GM12878 (cell line): ENCODE results near the gene CTIF. TPM values are rescaled to one million over a fixed set of nuclear protein-coding genes. Genes with fewer than 3 reads are reported as not detected.

Experiments used
- ATAC-seq: fragments of 200-7000 bp; cut with Tn5 transposase; 3 replicates; pipeline ENCODE4 v1.9.1; 2020; ENCODE audit warnings: mild to moderate bottlenecking, moderate library complexity
- BruUV-seq: library from RNA; stranded (reverse); fragments of 400-500 nt; replicated peaks from 2 replicates; lab custom pipeline; 2021; lab: Mats Ljungman, UMichigan
- CTCF ChIA-PET: fragments of 300-600 bp; sonication (Branson Sonifier 250); formaldehyde crosslinking; extraction: SDS; loops from one replicate; lab custom pipeline; 2021; ENCODE audit warnings: inconsistent platforms; lab: Yijun Ruan, JAX
- POLR2A ChIA-PET: fragments of 350-600 bp; formaldehyde crosslinking; extraction: SDS; loops from one replicate; lab custom pipeline; 2021; ENCODE audit warnings: inconsistent platforms; lab: Charles Lee
- RAD21 ChIA-PET: fragments of 300-600 bp; sonication (Branson Sonifier 250); formaldehyde crosslinking; loops from one replicate; lab custom pipeline; 2023; ENCODE audit warnings: antibody characterized with exemption; ENCODE audit not compliant: unreplicated experiment; lab: Charles Lee
- SMC1A ChIA-PET: fragments of 300-600 bp; sonication (Branson Sonifier 250); formaldehyde crosslinking; loops from one replicate; lab custom pipeline; 2023; ENCODE audit not compliant: unreplicated experiment, uncharacterized antibody; lab: Charles Lee
- DNase-seq: peaks from one replicate; pipeline ENCODE4 v3.0.0-alpha.2; 2011; ENCODE audit warnings: low read depth, low spot score
- FAIRE-seq: peaks from 3 replicates; lab custom pipeline; 2011; peaks lifted over from hg19 to GRCh38; lab: Jason Lieb, UNC
- H2AFZ ChIP-seq: 2 replicates; pipeline ENCODE4 v1.6.0; 2011; ENCODE audit warnings: low read depth, low read length, control low read depth; ENCODE audit not compliant: control insufficient read depth
- H3K27ac ChIP-seq: 2 replicates; pipeline ENCODE4 v1.5.1; 2011; ENCODE audit warnings: control low read depth; ENCODE audit not compliant: control insufficient read depth, insufficient read depth
- H3K27me3 ChIP-seq, 2 experiments: replicated peaks in 1 of 2; 2 replicates each; pipeline versions ENCODE4 v1.6.0 to v1.6.1; 2011; ENCODE audit warnings: low read length in 1 of 2; ENCODE audit not compliant: control insufficient read depth in 2 of 2, insufficient read depth in 2 of 2
- H3K36me3 ChIP-seq, 2 experiments: 2 replicates each; pipeline ENCODE4 v1.5.1; 2011; ENCODE audit warnings: low read length in 1 of 2; ENCODE audit not compliant: control insufficient read depth in 2 of 2, insufficient read depth in 2 of 2
- H3K4me1 ChIP-seq: 2 replicates; pipeline ENCODE4 v1.6.1; 2011; ENCODE audit warnings: mild to moderate bottlenecking, low read length, moderate library complexity, mixed read lengths; ENCODE audit not compliant: control insufficient read depth, insufficient read depth
- H3K4me2 ChIP-seq: 2 replicates; pipeline ENCODE4 v1.6.0; 2011; ENCODE audit warnings: control low read depth; ENCODE audit not compliant: control insufficient read depth, insufficient read depth
- H3K4me3 ChIP-seq: fragments of 200-600 bp; sonication (generic); 2 replicates; pipeline ENCODE4 v1.5.1; 2016
- H3K79me2 ChIP-seq: 2 replicates; pipeline ENCODE4 v1.6.0; 2011; ENCODE audit warnings: low read length; ENCODE audit not compliant: control insufficient read depth, insufficient read depth
- H3K9ac ChIP-seq: 2 replicates; pipeline ENCODE4 v1.8.0; 2011; ENCODE audit warnings: low read length, control low read depth, mixed read lengths; ENCODE audit not compliant: control insufficient read depth, insufficient read depth
- H3K9me3 ChIP-seq: replicated peaks from 3 replicates; pipeline ENCODE4 v1.5.1; 2011; ENCODE audit warnings: mild to moderate bottlenecking, low read length; ENCODE audit not compliant: control insufficient read depth, insufficient read depth
- H4K20me1 ChIP-seq: 2 replicates; pipeline ENCODE4 v1.6.0; 2011; ENCODE audit not compliant: control insufficient read depth, insufficient read depth
- BHLHE40 ChIP-seq, 2 experiments: fragments of 450-650 bp in 1 of 2; IDR thresholded peaks; 2 replicates each; pipeline ENCODE4 v1.6.1; 2011 to 2017; ENCODE audit warnings: low read depth in 2 of 2, borderline replicate concordance in 1 of 2, improper control_type of control experiment in 1 of 2, low read length in 1 of 2, mild to moderate bottlenecking in 1 of 2
- CREM ChIP-seq: IDR thresholded peaks from 2 replicates; pipeline ENCODE4 v1.6.1; 2014; ENCODE audit warnings: antibody characterized with exemption, low read depth
- E2F8 ChIP-seq: fragments of 450-650 bp; IDR thresholded peaks from 2 replicates; pipeline ENCODE4 v1.6.1; 2018; ENCODE audit warnings: mild to moderate bottlenecking, low read depth, moderate library complexity; ENCODE audit not compliant: partially characterized antibody
- EED ChIP-seq: sonication (generic); IDR thresholded peaks from 2 replicates; pipeline ENCODE4 v1.6.1; 2016; ENCODE audit warnings: antibody characterized with exemption, low read depth
- MLLT1 ChIP-seq: fragments of 450-650 bp; IDR thresholded peaks from 2 replicates; pipeline ENCODE4 v1.6.1; 2016; ENCODE audit warnings: mild to moderate bottlenecking
- MYC ChIP-seq: IDR thresholded peaks from 2 replicates; pipeline ENCODE4 v1.6.1; 2011; ENCODE audit warnings: mild to moderate bottlenecking, low read length, moderate library complexity, inconsistent platforms; ENCODE audit not compliant: insufficient read depth, insufficient replicate concordance, insufficient read length, severe bottlenecking
- WRNIP1 ChIP-seq: IDR thresholded peaks from 2 replicates; pipeline ENCODE4 v1.6.1; 2011; ENCODE audit warnings: low read depth, low read length, improper control_type of control experiment, borderline replicate concordance
- ZBTB40 ChIP-seq: fragments of 450-650 bp; IDR thresholded peaks from 2 replicates; pipeline ENCODE4 v1.6.1; 2016; ENCODE audit warnings: mild to moderate bottlenecking, moderate library complexity, borderline replicate concordance
- WGBS: methylation state at CpG from one replicate; pipeline ENCODE4 v1.1.6; 2016; ENCODE audit warnings: low lambda C conversion rate; ENCODE audit not compliant: insufficient replicate concordance, insufficient coverage; ENCODE audit errors: missing lambda C conversion rate; 5-methylcytosine and 5-hydroxymethylcytosine counted together
- in situ Hi-C: fragments of 300-500 bp; cut with MboI; formaldehyde crosslinking; loops from 9 replicates; pipeline ENCODE4 v1.14.3; 2018; ENCODE audit warnings: mixed read lengths
- intact Hi-C: fragments of 100-400 bp; cut with micrococcal nuclease; formaldehyde crosslinking; loops from one replicate; pipeline ENCODE4 v1.14.2; 2022; ENCODE audit not compliant: unreplicated experiment
- polyA plus RNA-seq, 11 experiments: library from polyadenylated mRNA; depleted of rRNA in 4 of 11; unstranded in 6 of 11; stranded (reverse) in 5 of 11; fragments of >200 nt; fragmentation: Nextera tagmentation in 4 of 11; fragmentation: Illumina TruSeq in 1 of 11; extraction: Ambion mirVana in 4 of 11; extraction: Trizol in 1 of 11; gene quantifications; 1 replicate in 1 of 11; 2 replicates in 10 of 11; pipeline versions ENCODE4 v1.2.1 to v1.2.3, GENCODE V29; 2011 to 2016; ENCODE audit warnings: inconsistent platforms in 2 of 11, missing spikeins in 2 of 11, low read depth in 1 of 11
- total RNA-seq, 4 experiments: library from RNA; depleted of rRNA in 3 of 4; stranded (reverse); fragments of >200 nt in 3 of 4; fragmentation: Illumina TruSeq in 1 of 4; extraction: Trizol in 1 of 4; gene quantifications; 2 replicates each; pipeline versions ENCODE4 v1.2.1 to v1.2.3, GENCODE V29; 2013 to 2021

The CTIF gene
- total and polyA plus RNA-seq, 10 of the 15 experiments (the other 5 are each of a cell fraction or from before 2014, with no cell fraction given): 0.06 to 11.6 (median 2.5) TPM

GRCh38 chr18:48693006-48693405 lies 154.2 kb downstream of the CTIF start (continued):
- TF ChIP-seq E2F8 (no peak), EED (no peak), WRNIP1 (no peak), BHLHE40 (IDR thresholded peaks at IDR 0.05; ENCODE audit: borderline replicate concordance in 1 of 2, low read depth in 2 of 2, low read length in 1 of 2) (no peak)

- H3K27me3 ChIP-seq: no peaks in the 10 kb centered on the region
- H2AFZ ChIP-seq: no peak overlapping the region
- H3K9ac ChIP-seq: no peak overlapping the region
- no peaks in the 10 kb centered on the region for H4K20me1 ChIP-seq
- intact Hi-C loops: no loop called here
- H3K27ac ChIP-seq: no peak overlapping the region
- no peak for FAIRE-seq
- WGBS: 86% methylated on average over 8 of the region's 8 CpGs
- peak; percentile 61; the same call in 1 of the 2 replicates for TF ChIP-seq ZBTB40
- TF ChIP-seq CREM: no peak
- no peak for TF ChIP-seq MLLT1
- TF ChIP-seq MYC: no peak
- H3K79me2 ChIP-seq: no peaks in the 10 kb centered on the region
- POLR2A ChIA-PET: no interaction called here
- peaks cover 2% of the 10 kb centered on the region for H3K4me1 ChIP-seq
- no TSS peak for BruUV-seq
- SMC1A ChIA-PET: interaction anchor here (1.0 kb wide), 1 partner anchor 9 kb away, joined by 3 read pairs; no protein-coding TSS in a partner anchor
- no peak overlapping the region for H3K4me3 ChIP-seq
- no peak for ATAC-seq
- DNase-seq: no peak
- CTCF ChIA-PET: no interaction called here
- H3K9me3 ChIP-seq: no peaks in the 10 kb centered on the region
- in situ Hi-C loops: loop anchor here (25.0 kb wide), 1 partner anchor 719 kb away; no protein-coding TSS in a partner anchor
- no peaks in the 10 kb centered on the region for H3K36me3 ChIP-seq
- H3K4me2 ChIP-seq: no peak overlapping the region
- RAD21 ChIA-PET: no interaction called here
These were observed 154.9 kb downstream of the CTIF start for GRCh38 chr18:48693625-48694262.
